Suprapubic skin (tissue), 4 donors: ENCODE data around the gene CREG1. TPM values are rescaled to one million over a fixed set of nuclear protein-coding genes. Genes with fewer than 3 reads are reported as not detected.

ENCODE experiments used
- DNase-seq, 2 donors: peaks; one replicate each; pipeline ENCODE4 v3.0.0-alpha.2; 2019; ENCODE audit warnings: low spot score in 2 of 2
- H3K27ac ChIP-seq: fragments of 200-600 bp; sonication (generic); one replicate; pipeline ENCODE4 v1.5.1; 2019
- H3K27me3 ChIP-seq: fragments of 200-600 bp; sonication (generic); one replicate; pipeline ENCODE4 v1.5.1; 2019
- H3K36me3 ChIP-seq: fragments of 200-600 bp; sonication (generic); one replicate; pipeline ENCODE4 v1.5.1; 2019
- H3K4me1 ChIP-seq: fragments of 200-600 bp; sonication (generic); one replicate; pipeline ENCODE4 v1.5.1; 2019
- H3K4me3 ChIP-seq: fragments of 200-600 bp; sonication (generic); one replicate; pipeline ENCODE4 v1.5.1; 2019; ENCODE audit warnings: mild to moderate bottlenecking
- H3K9me3 ChIP-seq: fragments of 200-600 bp; sonication (generic); one replicate; pipeline ENCODE4 v1.5.1; 2019
- EP300 ChIP-seq: sonication (generic); formaldehyde crosslinking; IDR thresholded peaks from one replicate; pipeline ENCODE4 v1.6.1; 2017; ENCODE audit warnings: antibody characterized with exemption
- POLR2A ChIP-seq, 2 donors: fragments of 450-650 bp; IDR thresholded peaks; one replicate each; pipeline ENCODE4 v1.6.1; 2017; ENCODE audit warnings: antibody characterized with exemption in 2 of 2, mild to moderate bottlenecking in 2 of 2, moderate library complexity in 2 of 2
- POLR2AphosphoS5 ChIP-seq, 3 donors: sonication (generic); formaldehyde crosslinking; IDR thresholded peaks; one replicate each; pipeline ENCODE4 v1.6.1; 2017; ENCODE audit warnings: antibody characterized with exemption in 3 of 3
- WGBS: methylation state at CpG from one replicate; pipeline ENCODE4 v1.1.5; 2018; 5-methylcytosine and 5-hydroxymethylcytosine counted together
- total RNA-seq, 4 donors: library from RNA; depleted of rRNA; stranded (reverse); fragments of >200 nt; gene quantifications; one replicate each; pipeline ENCODE4 v1.1.0, GENCODE V29; 2016
- TF ChIP-seq, protein P1 (sequence below), 2 donors: fragments of 200-600 bp in 1 of 2; fragments of 450-650 bp in 1 of 2; sonication (generic) in 1 of 2; IDR thresholded peaks; one replicate each; pipeline ENCODE4 v1.5.1; 2016 to 2019; ENCODE audit warnings: antibody characterized with exemption in 2 of 2, mild to moderate bottlenecking in 1 of 2, moderate library complexity in 1 of 2

The CREG1 gene
- total RNA-seq, 4 donors from 2014 or later, result 82.2 to 349 (median 188) TPM

DNA sequence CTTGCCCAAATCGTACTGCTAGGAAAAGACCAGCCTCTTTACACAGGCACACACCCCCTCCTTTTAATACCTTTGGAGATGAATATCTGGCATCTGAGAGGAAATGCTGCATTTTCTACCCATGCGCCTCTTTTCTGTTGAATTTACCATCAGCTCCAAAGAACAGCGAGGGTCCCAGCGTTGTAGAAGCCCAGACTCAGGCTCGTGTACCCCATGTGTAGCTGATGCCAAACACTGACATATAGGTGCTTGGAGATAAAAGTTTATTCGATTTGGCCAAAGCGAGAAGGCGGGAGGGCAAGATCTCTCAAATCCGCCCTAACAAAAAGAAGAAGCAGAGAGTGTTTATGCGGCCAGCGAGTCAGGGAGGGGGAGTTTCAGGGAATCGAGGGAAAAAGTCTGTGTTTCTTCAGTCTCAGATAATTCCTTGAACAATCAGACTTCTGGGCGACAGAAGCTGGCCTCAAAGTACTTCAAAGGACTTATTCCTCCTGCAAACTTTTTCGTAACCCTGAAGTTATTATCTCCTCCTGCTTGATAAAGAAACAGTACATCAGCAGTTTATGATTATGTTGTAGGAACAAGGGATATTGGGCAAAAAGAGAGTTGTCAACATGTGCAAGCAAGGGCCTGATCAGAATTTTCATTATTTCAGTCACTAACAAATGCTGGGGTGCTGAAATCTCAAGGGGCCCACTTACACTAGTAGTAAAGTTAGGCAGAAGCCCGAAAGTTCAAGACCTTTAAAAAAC is 642 bp upstream of the CREG1 start:
- H3K4me3 ChIP-seq, result peak overlapping the region; percentile 94
- WGBS, result 13% methylated on average over 15 of the region's 15 CpGs
- H3K27ac ChIP-seq, result peak overlapping the region; percentile 96
- no peaks in the 10 kb centered on the region for H3K9me3 ChIP-seq
- H3K27me3 ChIP-seq, result no peaks in the 10 kb centered on the region
- no peak for TF ChIP-seq EP300
- no peak for TF ChIP-seq POLR2AphosphoS5 (IDR thresholded peaks at IDR 0.05)
- TF ChIP-seq, protein P1, sequence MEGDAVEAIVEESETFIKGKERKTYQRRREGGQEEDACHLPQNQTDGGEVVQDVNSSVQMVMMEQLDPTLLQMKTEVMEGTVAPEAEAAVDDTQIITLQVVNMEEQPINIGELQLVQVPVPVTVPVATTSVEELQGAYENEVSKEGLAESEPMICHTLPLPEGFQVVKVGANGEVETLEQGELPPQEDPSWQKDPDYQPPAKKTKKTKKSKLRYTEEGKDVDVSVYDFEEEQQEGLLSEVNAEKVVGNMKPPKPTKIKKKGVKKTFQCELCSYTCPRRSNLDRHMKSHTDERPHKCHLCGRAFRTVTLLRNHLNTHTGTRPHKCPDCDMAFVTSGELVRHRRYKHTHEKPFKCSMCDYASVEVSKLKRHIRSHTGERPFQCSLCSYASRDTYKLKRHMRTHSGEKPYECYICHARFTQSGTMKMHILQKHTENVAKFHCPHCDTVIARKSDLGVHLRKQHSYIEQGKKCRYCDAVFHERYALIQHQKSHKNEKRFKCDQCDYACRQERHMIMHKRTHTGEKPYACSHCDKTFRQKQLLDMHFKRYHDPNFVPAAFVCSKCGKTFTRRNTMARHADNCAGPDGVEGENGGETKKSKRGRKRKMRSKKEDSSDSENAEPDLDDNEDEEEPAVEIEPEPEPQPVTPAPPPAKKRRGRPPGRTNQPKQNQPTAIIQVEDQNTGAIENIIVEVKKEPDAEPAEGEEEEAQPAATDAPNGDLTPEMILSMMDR (IDR thresholded peaks at IDR 0.05), result no peak
- TF ChIP-seq POLR2A (IDR thresholded peaks at IDR 0.05), result no peak
- no peaks in the 10 kb centered on the region for H3K36me3 ChIP-seq
- peaks cover 36% of the 10 kb centered on the region for H3K4me1 ChIP-seq
- DNase-seq, result no peak

DNA sequence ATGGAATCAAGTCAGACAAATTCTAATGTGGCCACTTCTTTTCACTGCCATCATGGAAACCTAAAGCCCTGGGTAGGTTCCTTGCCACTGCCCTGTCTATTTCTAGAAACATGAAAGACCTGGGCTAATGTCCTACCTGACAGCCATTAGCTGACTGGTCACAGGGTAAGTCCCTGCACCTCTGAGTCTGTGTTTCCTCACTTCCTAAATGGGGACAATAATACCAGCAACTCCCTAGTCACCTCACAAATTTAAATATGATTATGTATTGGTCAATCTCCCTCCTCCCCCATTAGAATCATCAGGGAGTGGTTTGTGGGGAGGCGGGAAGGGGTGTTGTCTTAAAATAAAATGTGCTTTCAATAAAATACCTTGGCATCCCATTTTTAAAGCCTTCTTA is 2.2 kb downstream of the CREG1 start:
- DNase-seq, result no peak
- Histone ChIP-seq H3K27me3 (no peaks in the 10 kb centered on the region), H3K9me3 (no peaks in the 10 kb centered on the region), H3K36me3 (no peaks in the 10 kb centered on the region), H3K27ac (no peak overlapping the region), H3K4me3 (no peak overlapping the region), H3K4me1 (peaks cover 47% of the 10 kb centered on the region)
- 71% methylated on average over 1 of the region's 1 CpG for WGBS
- no peak for TF ChIP-seq EP300
- TF ChIP-seq, protein P1 (IDR thresholded peaks at IDR 0.05), result no peak
- no peak for TF ChIP-seq POLR2AphosphoS5 (IDR thresholded peaks at IDR 0.05)
- TF ChIP-seq POLR2A (IDR thresholded peaks at IDR 0.05), result no peak

DNA sequence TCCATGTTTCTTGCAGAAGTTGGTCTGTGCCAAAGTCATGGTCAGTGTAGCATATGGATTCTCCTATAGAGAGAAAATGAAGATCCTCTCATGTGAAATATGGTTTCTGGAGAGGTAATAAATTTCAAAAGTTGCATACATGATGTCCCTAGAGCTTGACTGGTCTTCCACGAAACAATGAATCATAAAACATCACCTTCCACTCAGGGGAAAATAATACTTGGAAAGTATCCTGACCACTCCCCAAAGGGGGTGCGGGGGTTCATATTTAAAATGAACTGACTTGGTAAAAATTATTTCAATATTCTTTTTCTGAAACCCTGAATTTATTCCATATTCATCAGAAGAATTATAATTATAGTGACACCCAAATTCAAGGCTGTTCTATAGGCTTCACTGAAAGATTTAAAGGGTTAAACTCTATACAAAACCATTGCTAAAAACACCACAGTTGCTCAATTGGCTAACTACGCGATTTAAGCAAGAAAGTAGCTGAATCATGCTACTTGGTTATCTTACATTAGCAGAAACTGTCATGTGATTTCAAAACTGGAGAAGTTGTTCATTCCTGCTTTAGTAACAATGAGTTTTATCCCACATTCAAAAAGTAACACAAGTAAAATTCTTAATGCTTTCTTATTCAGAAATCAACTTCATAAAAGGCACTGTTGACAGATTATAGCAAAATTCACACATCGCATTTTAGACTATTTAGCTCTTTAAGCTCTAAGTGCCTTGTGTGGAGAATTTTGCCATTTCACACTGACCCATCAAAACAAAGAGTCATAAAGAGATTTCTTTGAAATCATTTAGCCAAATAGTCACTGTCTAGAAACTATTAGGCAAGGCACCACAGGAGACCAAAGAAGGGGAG is 5.3 kb downstream of the CREG1 start:
- 57% methylated on average over 5 of the region's 5 CpGs for WGBS
- TF ChIP-seq, protein P1 (IDR thresholded peaks at IDR 0.05), result no peak
- TF ChIP-seq POLR2A (IDR thresholded peaks at IDR 0.05), result no peak
- no peak for TF ChIP-seq POLR2AphosphoS5 (IDR thresholded peaks at IDR 0.05)
- TF ChIP-seq EP300, result no peak
- Histone ChIP-seq H3K27ac (peak overlapping the region; percentile 16), H3K9me3 (no peaks in the 10 kb centered on the region), H3K4me1 (peaks cover 40% of the 10 kb centered on the region), H3K36me3 (peaks cover 7% of the 10 kb centered on the region), H3K27me3 (no peaks in the 10 kb centered on the region), H3K4me3 (no peak overlapping the region)
- DNase-seq, result no peak

DNA sequence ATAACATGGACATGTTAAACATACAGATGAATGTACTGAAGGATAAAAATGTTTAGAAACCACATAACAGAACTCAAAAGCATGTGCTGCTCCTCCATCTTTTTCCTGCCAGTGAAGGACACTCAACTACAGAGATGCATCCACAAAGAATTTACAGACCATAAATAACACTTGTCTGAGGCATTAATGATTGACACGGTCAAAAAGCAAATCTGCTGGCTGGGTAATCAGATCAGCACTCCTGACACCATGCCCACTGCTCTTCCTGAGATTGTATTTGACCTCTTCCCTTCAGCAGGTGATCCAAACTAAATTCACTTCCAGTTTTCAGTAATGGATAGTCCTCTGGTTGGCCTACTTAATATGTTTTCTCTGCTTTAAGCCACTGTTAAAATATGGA is 6.6 kb downstream of the CREG1 start:
- WGBS, result 78% methylated on average over 1 of the region's 1 CpG
- H3K27me3 ChIP-seq, result no peaks in the 10 kb centered on the region
- H3K4me1 ChIP-seq, result peaks cover 31% of the 10 kb centered on the region
- no peak overlapping the region for H3K4me3 ChIP-seq
- no peak overlapping the region for H3K27ac ChIP-seq
- TF ChIP-seq POLR2A (IDR thresholded peaks at IDR 0.05) (no peak), POLR2AphosphoS5 (IDR thresholded peaks at IDR 0.05) (no peak), EP300 (no peak)
- TF ChIP-seq, protein P1 (IDR thresholded peaks at IDR 0.05), result no peak
- DNase-seq, result no peak
- H3K36me3 ChIP-seq, result peaks cover 7% of the 10 kb centered on the region
- H3K9me3 ChIP-seq, result no peaks in the 10 kb centered on the region

DNA sequence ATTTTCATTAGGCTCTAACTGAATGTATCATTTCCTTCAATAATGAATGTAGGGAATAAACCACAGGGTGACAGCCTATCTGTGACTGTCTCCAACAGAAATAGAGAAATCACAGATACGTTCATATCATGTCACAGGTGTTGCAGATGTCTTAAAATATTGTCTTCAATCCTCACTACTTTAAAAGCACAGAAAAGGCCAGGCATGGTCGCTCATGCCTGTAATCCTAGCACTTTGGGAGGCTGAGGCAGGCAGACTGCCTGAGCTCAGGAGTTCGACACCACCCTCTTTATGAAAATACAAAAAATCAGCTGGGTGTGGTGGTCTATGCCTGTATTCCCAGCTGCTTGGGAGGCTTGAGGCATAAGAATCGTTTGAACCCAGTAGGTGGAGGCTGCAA is 8.2 kb downstream of the CREG1 start:
- Histone ChIP-seq H3K9me3 (no peaks in the 10 kb centered on the region), H3K27me3 (no peaks in the 10 kb centered on the region), H3K36me3 (peaks cover 7% of the 10 kb centered on the region), H3K27ac (no peak overlapping the region), H3K4me1 (peaks cover 22% of the 10 kb centered on the region), H3K4me3 (no peak overlapping the region)
- DNase-seq, result no peak
- 74% methylated on average over 4 of the region's 4 CpGs for WGBS
- TF ChIP-seq, protein P1 (IDR thresholded peaks at IDR 0.05), result no peak
- TF ChIP-seq POLR2A (IDR thresholded peaks at IDR 0.05) (no peak), POLR2AphosphoS5 (IDR thresholded peaks at IDR 0.05) (no peak)
